Measurements from ENCODE around the gene CAMTA1. TPM values are rescaled to one million over a fixed set of nuclear protein-coding genes. Genes with fewer than 3 reads are reported as not detected.

Gene CAMTA1
- polyA plus RNA-seq, 1 donor from 2014 or later = 162 TPM

DNA sequence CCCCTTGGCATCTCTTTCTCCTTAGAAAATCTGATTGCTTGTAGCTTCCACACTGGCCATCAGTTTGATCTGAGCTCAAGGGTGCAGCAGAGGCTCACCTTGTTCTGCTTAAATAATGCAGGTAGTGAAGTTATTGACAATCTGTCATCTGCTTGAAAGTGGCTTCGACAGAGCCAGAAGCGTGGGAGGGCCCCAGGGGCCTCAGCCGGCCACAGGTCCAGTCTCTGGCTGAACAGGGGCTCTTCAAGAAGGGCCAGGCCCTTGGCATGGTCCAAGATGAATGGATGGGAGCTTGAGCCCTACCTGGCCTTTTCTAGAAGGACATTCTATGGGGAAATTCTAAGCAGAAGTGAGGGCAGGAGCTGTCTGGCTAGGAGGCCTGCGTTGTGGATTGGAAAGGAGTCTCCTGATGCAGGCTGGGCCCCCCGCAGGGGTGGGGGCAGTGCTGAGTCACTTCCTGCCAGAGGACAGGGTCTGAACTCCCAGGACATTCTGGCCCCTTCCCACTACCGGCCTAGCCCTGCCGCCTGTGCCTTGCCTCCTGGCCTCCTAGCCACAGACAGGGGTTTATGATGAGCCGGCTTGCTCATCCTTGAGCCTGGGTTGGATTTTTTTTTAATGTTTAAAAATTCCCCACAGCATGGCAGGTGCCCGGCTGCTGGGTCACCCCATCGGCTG is 823.5 kb downstream of the CAMTA1 start:
- H3K4me2 ChIP-seq (ENCODE audit: low read length) = no peak overlapping the region
- no peaks in the 10 kb centered on the region for H3K36me3 ChIP-seq (ENCODE audit: insufficient read depth, low read length)
- H3K27ac ChIP-seq (ENCODE audit: low read length) = no peak overlapping the region
- H3F3A ChIP-seq (ENCODE audit: insufficient read depth, low read length, poor library complexity, severe bottlenecking) = no peaks in the 10 kb centered on the region
- no peak overlapping the region for H3K4me3 ChIP-seq (ENCODE audit: low read length)
- no peaks in the 10 kb centered on the region for H4K20me1 ChIP-seq (ENCODE audit: insufficient read depth)
- H2AFZ ChIP-seq (ENCODE audit: low read depth, low read length) = no peak overlapping the region
- H3K27me3 ChIP-seq (ENCODE audit: insufficient read depth, low read depth, low read length) = no peaks in the 10 kb centered on the region
- H3K9me2 ChIP-seq (ENCODE audit: insufficient read depth, low read length) = no peaks in the 10 kb centered on the region
- TF ChIP-seq REST (IDR thresholded peaks at IDR 0.05; ENCODE audit: borderline replicate concordance) = no peak
- TF ChIP-seq TAF1 (IDR thresholded peaks at IDR 0.05; ENCODE audit: low read depth) = no peak
- no peak for TF ChIP-seq POLR2AphosphoS5 (IDR thresholded peaks at IDR 0.05)
- TF ChIP-seq RAD21 (conservative IDR thresholded peaks at IDR 0.05) = no peak
- no peak for TF ChIP-seq EP300 (conservative IDR thresholded peaks at IDR 0.05; ENCODE audit: poor library complexity, severe bottlenecking)
- no peaks in the 10 kb centered on the region for H3K79me2 ChIP-seq (replicated peaks; ENCODE audit: insufficient read depth, low read length)
- no peak overlapping the region for H3K9ac ChIP-seq (ENCODE audit: low read length)
- no peaks in the 10 kb centered on the region for H3K9me3 ChIP-seq (ENCODE audit: low read length)

DNA sequence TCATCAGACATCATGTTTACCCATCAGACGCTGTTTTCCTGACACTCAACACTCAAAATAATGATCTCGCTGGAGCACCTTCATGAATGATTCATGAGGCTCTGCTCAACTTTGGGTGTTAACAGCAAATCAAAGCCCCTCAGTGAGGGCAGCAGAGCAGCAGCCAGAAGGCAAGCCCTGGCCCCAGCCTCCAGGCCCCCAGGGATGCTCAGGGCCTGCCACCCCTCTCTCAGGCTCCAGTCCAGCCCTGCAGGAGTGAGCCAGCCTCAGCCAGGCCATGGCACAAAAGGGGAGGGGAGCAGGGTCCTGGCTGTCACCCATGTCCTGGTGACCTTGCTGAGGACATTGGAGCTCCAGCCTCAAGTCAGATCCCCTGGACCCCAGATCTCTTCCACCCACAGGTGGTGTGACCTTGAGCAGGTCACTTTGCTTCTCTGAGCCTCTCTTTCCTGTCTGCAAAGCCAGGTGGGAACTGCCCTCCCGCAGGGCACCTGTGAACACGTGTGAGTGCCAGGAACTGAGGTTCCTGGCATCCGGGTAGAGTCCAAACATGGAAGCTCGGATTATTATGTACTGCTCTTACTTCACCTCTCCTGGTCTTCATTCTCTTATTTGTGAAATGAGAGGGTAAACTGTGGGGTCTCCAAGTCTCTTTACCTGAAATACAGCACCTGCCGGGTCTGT is 824.2 kb downstream of the CAMTA1 start:
- Histone ChIP-seq H3K9me3 (ENCODE audit: low read length) (no peaks in the 10 kb centered on the region), H2AFZ (ENCODE audit: low read depth, low read length) (no peak overlapping the region), H4K20me1 (ENCODE audit: insufficient read depth) (no peaks in the 10 kb centered on the region), H3K4me2 (ENCODE audit: low read length) (no peak overlapping the region), H3F3A (ENCODE audit: insufficient read depth, low read length, poor library complexity, severe bottlenecking) (no peaks in the 10 kb centered on the region), H3K36me3 (ENCODE audit: insufficient read depth, low read length) (no peaks in the 10 kb centered on the region), H3K9ac (ENCODE audit: low read length) (no peak overlapping the region), H3K27me3 (ENCODE audit: insufficient read depth, low read depth, low read length) (no peaks in the 10 kb centered on the region), H3K4me3 (ENCODE audit: low read length) (no peak overlapping the region), H3K79me2 (replicated peaks; ENCODE audit: insufficient read depth, low read length) (no peaks in the 10 kb centered on the region), H3K9me2 (ENCODE audit: insufficient read depth, low read length) (no peaks in the 10 kb centered on the region), H3K27ac (ENCODE audit: low read length) (no peak overlapping the region)
- no peak for TF ChIP-seq EP300 (conservative IDR thresholded peaks at IDR 0.05; ENCODE audit: poor library complexity, severe bottlenecking)
- TF ChIP-seq POLR2AphosphoS5 (IDR thresholded peaks at IDR 0.05) = no peak
- TF ChIP-seq MXI1 (conservative IDR thresholded peaks at IDR 0.05; ENCODE audit: poor library complexity, severe bottlenecking) = no peak
- no peak for TF ChIP-seq RAD21 (conservative IDR thresholded peaks at IDR 0.05)
- TF ChIP-seq TAF1 (IDR thresholded peaks at IDR 0.05; ENCODE audit: low read depth) = no peak
- TF ChIP-seq SMC3 (conservative IDR thresholded peaks at IDR 0.05; ENCODE audit: poor library complexity) = no peak
- TF ChIP-seq REST (IDR thresholded peaks at IDR 0.05; ENCODE audit: borderline replicate concordance) = no peak
- no peak for TF ChIP-seq EZH2 (IDR thresholded peaks at IDR 0.05; ENCODE audit: borderline replicate concordance, insufficient read depth, low read length, poor library complexity, severe bottlenecking)
- no peak for TF ChIP-seq CTCF (IDR thresholded peaks at IDR 0.05; ENCODE audit: poor library complexity, severe bottlenecking)

All from neural cell (in vitro differentiated cells).